Omental fat pad (tissue), 4 donors: ENCODE data around the gene PMEPA1. TPM values are rescaled to one million over a fixed set of nuclear protein-coding genes. Genes with fewer than 3 reads are reported as not detected.

ENCODE experiments used
- ATAC-seq: fragments of 150-250 bp; one replicate; pipeline ENCODE4 v1.9.1; 2016; ENCODE audit warnings: mild to moderate bottlenecking, moderate library complexity; ENCODE audit not compliant: low FRiP score
- DNase-seq: peaks from one replicate; pipeline ENCODE4 v3.0.0-alpha.2; 2019; ENCODE audit warnings: low spot score
- CTCF ChIP-seq, 3 donors: fragments of 450-650 bp; IDR thresholded peaks; one replicate each; pipeline ENCODE4 v1.5.1; 2016 to 2017; ENCODE audit warnings: antibody characterized with exemption in 3 of 3, mild to moderate bottlenecking in 3 of 3, moderate library complexity in 2 of 3
- total RNA-seq, 4 donors: library from RNA; depleted of rRNA; stranded (reverse); fragments of >200 nt; gene quantifications; one replicate each; pipeline ENCODE4 v1.1.0, GENCODE V29; 2016

PMEPA1 gene
- total RNA-seq, 4 donors from 2014 or later = 10.4 to 42.7 (median 18.9) TPM

- DNase-seq (no peak), ATAC-seq (no peak)
- no peak for TF ChIP-seq CTCF (IDR thresholded peaks at IDR 0.05)
Observed at GRCh38 chr20:57717797-57718196, 8.0 kb upstream of the PMEPA1 start.

DNA sequence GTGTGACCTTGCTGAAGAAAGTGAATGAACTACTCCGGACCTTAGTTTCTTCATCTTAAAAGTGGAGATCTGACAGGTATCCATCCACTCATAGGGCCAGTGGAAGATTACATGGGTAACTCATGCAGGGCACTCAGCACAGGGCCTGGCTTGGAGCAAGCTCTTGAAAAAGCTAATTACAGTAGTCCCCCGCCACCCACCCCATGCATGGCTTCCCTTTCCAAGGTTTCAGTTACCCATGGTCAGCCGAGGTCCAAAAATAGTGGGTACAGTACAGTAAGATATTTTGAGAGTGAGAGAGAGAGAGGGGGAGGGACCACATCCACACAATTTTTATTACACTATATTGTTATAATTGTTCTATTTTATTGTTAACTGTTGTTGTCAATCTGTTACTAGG lies 7.1 kb upstream of the PMEPA1 start:
- no peak for TF ChIP-seq CTCF (IDR thresholded peaks at IDR 0.05)
- no peak for DNase-seq
- ATAC-seq = no peak

DNA sequence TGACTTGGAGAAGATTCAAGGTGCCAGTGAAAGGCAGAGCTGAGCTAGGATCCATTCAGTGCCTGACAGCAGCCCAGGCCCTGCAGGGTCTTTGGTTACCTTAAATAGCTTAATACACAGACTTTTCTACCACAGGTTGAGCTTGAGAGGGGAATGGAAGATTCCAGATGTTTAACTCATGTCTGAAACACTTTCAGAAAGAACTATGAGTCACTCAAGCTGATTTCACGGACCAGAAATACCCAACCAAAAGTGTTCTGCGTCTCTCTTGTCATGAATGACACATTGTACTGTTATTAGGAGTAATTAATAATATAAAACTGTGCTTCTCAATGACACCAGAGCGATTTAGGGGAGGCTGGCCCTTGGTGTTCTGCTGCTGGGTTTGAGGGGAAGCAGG lies 6.4 kb upstream of the PMEPA1 start:
- TF ChIP-seq CTCF (IDR thresholded peaks at IDR 0.05) = no peak
- ATAC-seq = no peak
- no peak for DNase-seq

DNA sequence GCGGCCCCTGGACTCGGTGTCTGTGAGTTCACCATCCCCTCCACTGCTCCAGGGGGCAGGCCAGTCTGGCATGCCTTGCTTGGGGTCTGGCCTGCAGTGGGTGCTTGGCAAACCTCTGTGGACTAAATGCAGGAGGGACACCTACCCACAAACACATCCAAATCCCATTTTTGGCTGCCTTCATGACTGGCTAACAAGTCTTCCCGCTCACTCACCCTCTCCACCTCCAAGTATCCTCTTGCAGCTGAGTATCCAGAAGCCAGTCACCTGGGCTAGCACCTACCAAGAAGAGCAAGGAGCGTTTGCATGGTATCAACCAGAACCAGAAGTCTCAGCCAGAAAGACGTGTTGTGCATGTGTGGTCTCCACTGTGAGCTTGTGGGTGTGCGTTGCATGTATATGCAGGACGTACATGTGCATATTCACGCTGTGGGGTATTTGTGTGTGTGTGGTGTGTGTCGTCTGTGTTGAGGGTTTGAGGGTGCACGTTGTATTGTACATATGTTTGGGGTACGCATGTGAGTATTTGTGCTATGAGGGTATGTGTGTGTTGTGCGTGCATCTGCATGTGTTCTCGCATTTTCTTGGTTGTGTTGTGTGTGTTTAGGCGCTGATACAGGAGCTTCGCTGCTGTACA lies 5.6 kb upstream of the PMEPA1 start:
- no peak for TF ChIP-seq CTCF (IDR thresholded peaks at IDR 0.05)
- ATAC-seq (no peak), DNase-seq (no peak)

DNA sequence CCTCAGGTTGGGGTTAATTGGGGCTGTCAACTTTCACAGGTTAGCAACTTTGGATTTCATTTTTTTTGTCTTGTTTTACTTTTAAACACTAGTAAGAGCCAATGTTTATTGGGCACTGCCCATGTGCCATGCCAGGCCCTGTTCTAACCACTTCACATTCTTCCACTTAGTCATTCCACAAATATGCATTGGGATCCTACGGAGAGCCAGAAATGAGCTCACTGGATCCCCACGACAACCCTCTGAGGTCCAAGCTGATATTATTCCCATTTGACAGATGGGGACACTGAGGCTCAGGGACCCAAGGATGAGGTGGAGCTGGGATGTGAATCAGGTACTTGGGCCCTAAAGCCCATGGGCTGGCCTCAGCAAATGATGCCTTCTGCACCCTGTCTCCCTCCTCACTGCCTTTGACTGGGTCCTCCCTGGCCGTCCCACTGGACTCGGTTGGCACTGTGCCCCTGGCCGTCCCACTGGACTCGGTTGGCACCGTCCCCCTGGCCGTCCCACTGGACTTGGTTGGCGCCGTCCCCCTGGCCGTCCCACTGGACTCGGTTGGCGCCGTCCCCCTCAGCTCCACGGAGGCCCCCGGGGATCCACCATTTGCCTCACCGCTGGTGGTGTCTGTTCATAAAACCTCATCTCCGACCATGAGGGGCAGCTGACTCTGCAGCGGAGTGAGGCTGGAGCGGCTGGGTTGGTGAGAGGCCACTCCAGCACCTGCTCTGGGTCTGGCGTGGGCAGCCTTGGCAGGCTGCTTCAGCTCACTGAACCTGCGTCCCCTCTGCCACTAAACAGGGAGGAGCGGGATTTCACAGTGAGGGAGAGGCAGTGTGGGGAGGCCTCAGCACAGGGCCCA lies 4.8 kb upstream of the PMEPA1 start:
- ATAC-seq (no peak), DNase-seq (no peak)
- TF ChIP-seq CTCF (IDR thresholded peaks at IDR 0.05) = no peak

- DNase-seq (no peak), ATAC-seq (no peak)
- no peak for TF ChIP-seq CTCF (IDR thresholded peaks at IDR 0.05)
Observed at GRCh38 chr20:57713951-57714350, 4.1 kb upstream of the PMEPA1 start.

DNA sequence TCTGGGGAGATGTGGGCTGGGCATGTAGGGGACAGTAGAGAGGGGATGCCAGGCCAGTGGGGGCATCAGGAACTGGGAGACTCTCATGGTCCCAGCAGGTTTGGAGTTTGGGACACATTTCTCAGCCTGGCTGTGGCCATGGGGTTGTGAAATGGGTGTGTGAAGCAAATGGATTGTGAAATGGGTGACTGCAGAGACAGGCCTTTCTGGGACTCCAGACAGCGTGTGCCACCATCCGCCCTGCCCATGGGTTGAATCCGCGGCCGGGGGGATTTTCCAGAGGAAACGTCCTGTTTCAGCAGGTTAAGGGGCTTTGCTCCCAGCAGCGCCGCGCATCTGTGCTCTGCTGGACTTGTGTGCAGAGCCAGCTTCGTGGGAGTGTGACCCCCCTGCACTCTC lies 3.7 kb upstream of the PMEPA1 start:
- no peak for TF ChIP-seq CTCF (IDR thresholded peaks at IDR 0.05)
- ATAC-seq (no peak), DNase-seq (no peak)
